A549 (cell line): ENCODE results near the gene BCL2L1.

Experiments used
- BHLHE40 ChIP-seq: IDR thresholded peaks from 2 replicates; pipeline ENCODE4 v1.6.1; 2012; ENCODE audit warnings: low read depth, low read length, inconsistent platforms
- HDAC2 ChIP-seq: fragments of 200-600 bp; sonication (generic); IDR thresholded peaks from 2 replicates; pipeline ENCODE4 v1.6.1; 2016
- JUN ChIP-seq, 2 experiments: fragments of >200 bp; sonication (Bioruptor Twin); formaldehyde crosslinking; IDR thresholded peaks; 2 replicates in 1 of 2; 3 replicates in 1 of 2; pipeline ENCODE4 v1.6.1; 2016 to 2017
- ZC3H11A ChIP-seq: fragments of 450-650 bp; IDR thresholded peaks from 2 replicates; pipeline ENCODE4 v1.6.1; 2014; ENCODE audit warnings: antibody characterized with exemption, mild to moderate bottlenecking
- TF ChIP-seq, protein P1 (sequence below): fragments of >200 bp; sonication (Bioruptor Twin); formaldehyde crosslinking; IDR thresholded peaks from 3 replicates; pipeline ENCODE4 v1.5.1; 2016

GRCh38 chr20:31638816-31639215, 83.9 kb downstream of the BCL2L1 start:
- no peak for TF ChIP-seq JUN (IDR thresholded peaks at IDR 0.05)
- no peak for TF ChIP-seq BHLHE40
- TF ChIP-seq, protein P1, sequence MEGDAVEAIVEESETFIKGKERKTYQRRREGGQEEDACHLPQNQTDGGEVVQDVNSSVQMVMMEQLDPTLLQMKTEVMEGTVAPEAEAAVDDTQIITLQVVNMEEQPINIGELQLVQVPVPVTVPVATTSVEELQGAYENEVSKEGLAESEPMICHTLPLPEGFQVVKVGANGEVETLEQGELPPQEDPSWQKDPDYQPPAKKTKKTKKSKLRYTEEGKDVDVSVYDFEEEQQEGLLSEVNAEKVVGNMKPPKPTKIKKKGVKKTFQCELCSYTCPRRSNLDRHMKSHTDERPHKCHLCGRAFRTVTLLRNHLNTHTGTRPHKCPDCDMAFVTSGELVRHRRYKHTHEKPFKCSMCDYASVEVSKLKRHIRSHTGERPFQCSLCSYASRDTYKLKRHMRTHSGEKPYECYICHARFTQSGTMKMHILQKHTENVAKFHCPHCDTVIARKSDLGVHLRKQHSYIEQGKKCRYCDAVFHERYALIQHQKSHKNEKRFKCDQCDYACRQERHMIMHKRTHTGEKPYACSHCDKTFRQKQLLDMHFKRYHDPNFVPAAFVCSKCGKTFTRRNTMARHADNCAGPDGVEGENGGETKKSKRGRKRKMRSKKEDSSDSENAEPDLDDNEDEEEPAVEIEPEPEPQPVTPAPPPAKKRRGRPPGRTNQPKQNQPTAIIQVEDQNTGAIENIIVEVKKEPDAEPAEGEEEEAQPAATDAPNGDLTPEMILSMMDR, result no peak
- TF ChIP-seq HDAC2, result no peak
- TF ChIP-seq ZC3H11A, result no peak
